GM19238 (cell line): ENCODE data around the gene CRYBB3.
"Not testable (repeated sequence)": the region's sequence is repeated elsewhere in the genome, so short reads cannot be mapped to it uniquely, and the experiment has no call there.

Source experiments
- DNase-seq: peaks from one replicate; pipeline ENCODE4 v3.0.0; 2011; ENCODE audit warnings: low spot score; ENCODE audit not compliant: insufficient read length

The CRYBB3 gene

DNA sequence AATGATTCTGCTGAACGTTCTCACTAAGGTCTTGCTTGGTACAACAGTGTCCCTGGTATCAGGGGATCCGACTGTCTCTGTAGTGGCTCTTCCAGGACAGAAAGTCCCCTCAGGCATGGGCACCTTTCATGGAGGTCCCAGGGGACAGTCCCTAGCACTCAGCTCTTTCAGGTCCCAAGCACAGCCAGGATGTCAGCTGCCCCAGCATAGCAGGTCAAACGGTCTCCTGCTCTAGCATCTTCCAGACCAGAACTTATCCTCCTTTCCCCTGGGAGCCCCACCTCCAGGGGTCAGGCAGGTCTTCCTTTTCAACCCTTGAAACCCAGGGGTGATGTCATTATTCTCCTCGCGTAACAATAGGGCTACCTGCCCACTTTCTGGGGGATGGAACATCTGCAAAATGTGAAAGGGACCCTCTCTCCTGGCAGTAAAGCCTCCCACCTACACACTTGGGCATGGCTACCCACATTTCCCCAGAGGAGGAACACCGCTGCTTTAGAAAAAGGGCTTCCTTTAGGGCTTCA, 24.7 kb upstream of the CRYBB3 start:
- DNase-seq: no peak

DNA sequence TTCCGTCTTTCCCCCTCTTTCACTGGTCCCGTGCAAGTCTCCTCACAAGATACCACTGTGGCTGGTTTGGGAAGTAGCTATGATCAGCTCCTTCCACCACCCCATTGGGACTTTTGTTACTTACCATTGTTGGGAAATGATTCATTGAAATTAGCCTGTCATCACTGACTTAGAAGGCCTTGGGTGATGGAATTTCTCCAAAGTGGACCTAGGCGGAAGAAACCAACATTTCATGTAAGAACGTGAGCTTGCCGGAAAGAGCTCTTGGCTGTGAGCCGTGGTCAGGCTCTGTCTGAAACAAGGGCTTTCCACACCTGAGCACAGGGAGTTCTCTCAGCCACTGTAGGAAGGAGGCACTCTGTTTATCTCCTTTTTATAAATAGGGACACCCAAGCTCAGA, 23.5 kb upstream of the CRYBB3 start:
- DNase-seq: no peak

DNA sequence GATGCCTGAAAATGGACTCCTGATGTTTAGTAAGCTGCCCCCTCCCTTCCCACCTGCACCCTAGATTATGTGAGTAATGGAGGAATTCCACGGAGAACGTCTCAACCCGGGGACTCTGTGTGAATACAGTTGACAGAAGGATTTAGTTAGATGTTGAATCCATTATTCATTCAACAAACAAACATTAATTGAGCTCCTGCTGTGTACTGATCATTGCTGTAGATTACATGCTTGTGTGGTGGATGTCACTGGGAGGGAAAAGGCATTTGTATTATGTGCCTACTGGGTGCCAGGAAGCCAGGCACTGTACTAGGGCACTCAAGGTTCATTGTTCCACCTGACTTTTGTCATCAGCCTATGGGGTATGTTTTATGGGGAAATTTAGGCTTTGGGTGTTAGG, 22.9 kb upstream of the CRYBB3 start:
- DNase-seq: no peak

DNA sequence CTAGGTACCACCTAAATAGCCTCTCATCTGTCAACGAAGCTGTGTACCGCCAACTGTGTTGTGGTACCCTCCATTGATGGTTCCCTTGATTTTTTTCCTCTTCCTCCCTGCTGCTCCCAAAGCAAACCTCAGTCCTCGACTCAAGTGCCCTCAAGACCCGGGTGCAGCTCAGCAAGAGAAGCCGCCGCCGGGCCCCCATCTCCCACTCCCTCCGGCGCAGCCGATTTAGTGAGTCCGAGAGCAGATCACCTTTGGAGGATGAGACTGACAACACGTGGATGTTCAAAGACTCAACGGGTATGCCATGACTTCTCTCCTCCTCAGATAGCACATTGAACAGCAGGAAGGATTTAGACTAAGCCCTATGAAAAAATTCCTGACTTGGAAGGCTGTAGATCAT, 22.4 kb upstream of the CRYBB3 start:
- DNase-seq: no peak

DNA sequence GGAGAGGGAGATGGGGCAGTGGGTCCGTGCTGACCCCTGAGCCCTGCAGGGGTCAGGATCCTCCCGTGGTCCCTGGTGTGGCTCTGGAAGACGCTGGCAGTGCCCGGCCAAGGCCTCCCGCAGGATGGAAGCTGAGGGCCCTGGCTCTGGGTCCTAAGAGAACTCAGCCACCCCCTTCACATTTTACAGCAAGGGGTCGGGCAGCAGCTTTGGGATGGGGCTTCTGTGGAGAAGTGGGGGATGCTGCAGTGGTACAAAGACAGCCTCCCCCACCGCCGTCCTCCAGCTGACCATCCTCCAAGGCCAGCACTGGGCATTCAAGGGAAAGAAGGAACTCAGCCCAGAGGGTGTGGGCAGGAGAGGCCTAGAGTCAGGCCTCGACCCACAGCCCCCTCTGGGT, 21.8 kb upstream of the CRYBB3 start:
- no peak for DNase-seq

DNA sequence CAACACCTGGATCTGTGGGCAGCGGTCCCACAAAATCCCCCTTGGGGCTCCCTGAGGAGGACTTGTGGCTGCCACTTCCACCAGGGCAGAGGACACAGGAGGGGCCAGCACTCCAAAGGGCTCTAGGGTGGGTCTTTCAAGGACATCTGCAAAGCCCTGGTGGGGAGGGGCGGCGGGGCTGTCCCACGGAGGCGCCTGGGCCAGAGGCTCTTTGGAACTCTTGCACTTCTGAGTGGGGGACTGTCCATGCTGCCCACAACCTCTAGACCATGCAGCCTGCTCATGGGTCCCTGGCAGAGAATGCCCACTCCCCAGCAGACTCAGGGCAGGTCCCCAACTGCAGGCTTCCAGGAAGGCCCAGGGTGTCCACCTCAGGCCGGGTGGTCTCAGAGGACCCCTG, 21.3 kb upstream of the CRYBB3 start:
- DNase-seq: not testable (repeated sequence)

DNA sequence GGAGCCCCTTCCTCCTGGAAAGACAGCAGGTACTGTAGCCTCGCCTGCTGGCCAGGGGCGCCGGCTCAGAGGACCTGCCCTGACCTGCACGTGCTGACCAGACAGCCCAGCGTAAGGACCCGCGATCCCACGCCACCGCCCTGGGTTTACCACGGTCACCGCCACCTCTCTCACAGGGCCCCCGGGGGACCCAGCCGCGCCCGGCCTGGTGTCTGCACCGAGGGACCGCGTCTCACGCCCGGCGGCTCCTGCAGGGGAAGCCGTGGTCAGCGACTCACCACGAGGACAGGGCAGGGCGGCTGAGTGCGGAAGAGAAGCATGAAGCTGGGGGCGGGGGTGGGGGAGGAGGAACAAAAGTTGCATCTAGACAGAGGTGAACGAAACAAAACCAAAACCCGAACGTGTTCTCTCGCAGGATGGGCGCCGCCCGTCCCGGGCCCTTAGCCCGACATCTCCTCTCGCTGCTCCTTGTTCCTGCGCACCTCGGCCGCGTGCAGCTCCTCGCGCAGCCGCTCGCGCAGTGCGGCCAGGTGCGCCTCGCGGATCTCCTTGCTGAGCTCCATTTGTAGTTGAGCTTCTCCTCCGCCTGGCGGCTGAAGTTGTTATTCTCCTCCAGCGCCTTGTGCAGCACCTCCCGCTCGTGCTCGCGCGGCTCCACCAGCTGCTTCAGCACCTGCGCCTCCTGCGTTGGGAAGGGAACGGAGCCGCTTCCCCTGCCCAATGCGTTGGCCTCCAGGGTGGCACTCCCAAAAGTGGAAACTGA, 20.6 kb upstream of the CRYBB3 start:
- not testable (repeated sequence) for DNase-seq

DNA sequence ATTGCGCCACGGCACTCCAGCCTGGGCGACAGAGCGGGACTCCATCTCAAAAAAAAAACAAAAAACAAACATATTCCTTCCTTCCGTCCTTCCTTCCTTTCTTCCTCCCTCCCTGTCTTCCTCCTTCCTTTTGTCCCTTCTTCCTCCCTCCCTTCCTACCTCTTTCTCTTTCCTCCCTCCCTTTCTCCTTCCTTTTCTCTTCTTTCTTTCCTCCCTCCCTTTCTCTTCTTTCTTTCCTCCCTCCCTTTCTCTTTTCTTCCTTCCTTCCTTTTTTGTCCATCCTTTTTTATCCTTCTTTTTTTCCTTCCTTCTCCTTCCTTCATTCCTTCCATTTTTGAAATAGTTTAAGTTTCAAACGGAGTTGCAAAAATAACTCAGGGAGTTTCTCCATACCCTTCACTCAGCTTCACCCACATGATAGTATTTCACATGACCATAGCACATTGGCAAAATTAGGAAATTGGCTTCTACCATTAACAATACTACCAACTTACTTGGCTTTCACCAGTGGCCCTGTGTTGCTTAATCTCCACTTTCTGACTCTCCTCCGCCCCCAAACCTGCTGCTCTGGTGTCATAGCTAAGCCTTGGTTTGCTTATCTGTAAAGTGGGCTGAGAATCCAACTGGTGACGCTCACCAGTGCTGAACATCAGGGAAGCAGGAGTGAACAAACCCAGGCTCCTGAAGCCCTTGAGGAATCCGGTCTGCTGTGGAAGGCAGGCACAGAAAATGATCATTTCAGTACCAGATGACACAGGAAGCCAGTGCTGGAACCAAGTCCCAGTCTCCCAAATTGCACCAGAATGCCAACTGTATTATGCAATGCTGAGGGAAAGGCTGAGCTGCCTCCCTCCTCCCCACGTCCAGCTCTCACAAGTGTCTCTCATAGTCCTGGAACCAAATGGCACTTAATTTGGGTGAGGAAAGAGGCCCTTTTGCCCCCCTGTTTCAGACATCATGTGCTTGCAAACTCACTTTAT, 17.2 kb upstream of the CRYBB3 start:
- no peak for DNase-seq

DNA sequence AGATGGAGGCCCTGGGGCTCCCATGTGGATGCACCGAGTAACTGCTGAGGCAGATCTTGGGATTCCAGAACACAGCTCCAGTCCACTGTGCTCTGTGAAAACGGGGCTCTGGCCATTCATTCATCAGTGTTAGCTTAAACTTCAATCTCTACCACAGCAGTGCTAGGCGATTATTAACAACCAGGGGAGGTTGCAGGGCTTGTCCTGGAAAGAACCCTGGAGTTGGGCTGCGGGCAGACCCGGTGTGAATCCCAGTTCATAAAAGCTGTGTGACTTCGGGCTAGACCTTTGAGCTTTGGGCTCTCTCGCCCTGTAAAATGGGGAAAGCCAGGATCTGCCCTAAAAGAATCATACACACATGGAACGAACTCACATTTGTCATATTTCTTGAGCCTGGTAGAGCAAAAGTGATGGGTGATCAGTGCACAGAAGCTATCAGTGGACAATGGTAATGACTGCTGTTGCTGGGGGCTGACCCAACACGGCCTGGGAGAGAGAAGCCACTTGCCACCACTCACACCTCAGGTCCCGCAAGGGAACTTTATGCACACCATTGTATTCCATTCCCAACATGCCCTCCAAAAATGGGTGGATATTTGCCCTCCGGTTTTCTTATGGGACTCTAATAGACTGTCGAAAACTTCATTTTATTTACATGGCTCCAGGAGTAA, 15.6 kb upstream of the CRYBB3 start:
- DNase-seq: no peak

DNA sequence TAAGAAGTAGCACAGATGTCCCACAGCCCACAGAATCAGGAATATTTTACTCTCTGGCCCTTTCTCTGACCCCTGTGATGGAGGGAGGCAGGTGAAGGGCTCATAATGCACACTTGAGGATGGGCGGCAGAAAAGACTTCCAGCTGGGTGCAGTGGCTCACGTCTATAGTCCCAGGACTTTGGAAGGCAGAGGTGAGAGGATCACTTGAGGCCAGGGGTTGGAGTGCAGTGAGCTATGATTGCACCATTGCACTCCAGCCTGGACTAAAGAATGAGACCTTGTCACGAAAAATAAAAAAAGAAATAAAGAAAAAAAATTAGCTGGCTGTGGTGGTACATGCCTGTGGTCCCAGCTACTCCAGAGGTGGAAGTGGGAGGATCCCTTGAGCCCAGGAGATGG, 13.5 kb upstream of the CRYBB3 start:
- DNase-seq: no peak

DNA sequence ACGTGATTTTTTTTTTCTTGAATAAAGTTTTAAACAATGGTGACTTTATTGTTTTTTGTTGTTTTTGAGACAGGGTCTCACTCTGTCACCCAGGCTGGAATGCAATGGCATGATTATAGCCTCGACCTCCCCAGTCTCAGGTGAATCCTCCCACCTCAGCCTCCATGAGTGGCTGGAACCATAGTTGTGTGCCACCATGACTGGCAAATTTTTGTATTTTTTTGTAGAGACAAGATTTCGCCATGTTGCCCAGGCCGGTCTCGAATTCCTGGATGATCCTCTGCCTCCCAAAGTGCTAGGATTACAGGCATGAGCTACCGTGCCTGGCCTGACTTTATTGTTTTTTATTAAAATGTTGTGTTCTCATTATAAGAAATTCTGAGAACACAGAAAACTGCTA, 12.2 kb upstream of the CRYBB3 start:
- no peak for DNase-seq

DNA sequence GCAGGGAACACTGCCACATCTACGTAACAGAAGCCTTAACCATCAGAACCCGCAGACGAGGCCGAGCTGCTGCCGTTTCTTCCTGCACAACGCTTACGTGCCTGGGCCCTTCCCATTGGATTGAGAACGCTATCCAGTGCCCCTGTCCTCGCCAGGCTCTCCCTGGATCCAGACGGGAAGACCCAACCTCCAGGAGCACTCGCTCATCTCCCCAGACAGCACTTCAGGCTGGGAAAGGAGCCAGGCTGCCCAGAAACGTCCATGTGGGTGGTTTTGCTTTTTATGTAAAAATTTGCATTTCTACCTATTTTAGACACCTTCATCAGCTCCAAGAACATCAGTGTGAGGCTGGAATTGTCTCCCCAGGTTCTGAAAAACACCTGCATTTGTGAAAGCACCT, 7.3 kb upstream of the CRYBB3 start:
- DNase-seq: no peak

DNA sequence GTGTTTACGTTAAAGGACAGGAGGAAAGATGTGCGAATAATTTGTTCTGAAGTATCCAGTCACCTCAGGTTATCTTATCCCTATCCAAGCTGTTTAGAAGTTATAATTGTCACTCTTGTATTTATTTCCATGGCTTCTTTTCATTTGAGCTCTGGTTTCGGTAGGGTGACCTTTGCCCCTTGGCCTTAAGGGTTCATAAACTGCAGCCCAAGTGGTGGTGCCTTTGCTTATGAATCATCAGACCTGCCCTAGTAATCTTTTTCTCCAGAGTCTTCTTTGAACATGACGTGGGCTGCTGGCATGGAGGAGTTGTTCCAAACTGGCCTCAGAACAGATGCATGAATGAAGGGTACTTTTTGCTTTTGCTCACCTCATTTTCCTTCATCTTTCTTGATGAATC, 6.5 kb upstream of the CRYBB3 start:
- DNase-seq: no peak

DNA sequence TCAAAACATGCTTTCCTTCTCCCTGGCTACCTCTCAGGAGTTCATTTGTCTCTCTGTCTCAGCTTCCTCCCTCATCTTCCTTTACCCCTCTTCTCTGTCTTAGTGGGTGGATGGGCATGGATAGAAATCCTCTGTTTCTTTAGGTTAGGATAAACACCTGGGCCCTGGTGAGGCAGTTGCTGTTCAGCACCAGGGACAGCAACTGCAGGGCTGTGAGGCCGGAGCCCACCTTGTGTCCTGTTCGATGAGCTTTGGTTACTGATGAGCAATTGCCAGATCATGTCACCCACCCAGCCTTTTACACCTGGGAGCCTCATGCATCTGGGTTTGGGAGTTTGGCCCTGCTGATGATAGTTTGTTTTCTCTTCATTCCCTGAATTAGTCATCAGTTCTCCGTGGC, 6.1 kb upstream of the CRYBB3 start:
- DNase-seq: no peak

DNA sequence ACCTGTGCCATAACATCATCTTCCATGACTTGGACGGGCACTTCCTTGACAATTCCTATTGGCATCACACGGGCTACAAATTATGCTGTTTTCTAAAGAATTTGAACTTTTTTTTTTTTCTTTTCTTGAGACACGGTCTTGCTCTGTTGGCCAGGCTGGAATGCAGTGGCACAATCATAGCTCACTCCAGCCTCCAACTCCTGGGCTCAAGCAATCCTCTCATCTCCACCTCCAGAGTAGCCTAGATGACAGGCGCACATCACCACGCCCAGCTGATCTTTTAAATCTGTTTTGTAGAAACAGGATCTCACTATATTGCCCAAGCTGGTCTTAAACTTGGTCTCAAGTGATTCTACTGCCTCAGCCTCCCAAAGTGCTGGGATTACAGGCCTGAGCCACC, 3.3 kb upstream of the CRYBB3 start:
- DNase-seq: no peak

DNA sequence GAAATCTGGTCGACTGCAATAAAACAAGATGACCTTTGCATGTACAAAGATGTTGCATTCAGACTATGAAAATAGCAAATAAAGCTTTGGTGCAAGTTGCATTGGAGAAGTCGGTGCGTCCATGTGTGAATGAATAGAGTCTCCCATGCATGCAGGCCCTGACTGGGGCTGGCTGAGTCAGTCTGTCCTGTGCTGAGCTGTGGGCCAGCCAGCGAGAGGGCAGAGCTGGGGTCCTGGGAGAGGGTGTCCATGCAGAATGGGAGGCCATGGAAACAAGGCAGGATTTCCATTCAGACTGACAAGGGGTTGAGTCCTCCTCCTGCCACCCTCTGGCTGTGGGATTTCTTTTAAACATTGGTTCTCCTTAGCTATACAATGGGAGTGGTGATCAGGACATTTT, 2.3 kb upstream of the CRYBB3 start:
- DNase-seq: no peak

DNA sequence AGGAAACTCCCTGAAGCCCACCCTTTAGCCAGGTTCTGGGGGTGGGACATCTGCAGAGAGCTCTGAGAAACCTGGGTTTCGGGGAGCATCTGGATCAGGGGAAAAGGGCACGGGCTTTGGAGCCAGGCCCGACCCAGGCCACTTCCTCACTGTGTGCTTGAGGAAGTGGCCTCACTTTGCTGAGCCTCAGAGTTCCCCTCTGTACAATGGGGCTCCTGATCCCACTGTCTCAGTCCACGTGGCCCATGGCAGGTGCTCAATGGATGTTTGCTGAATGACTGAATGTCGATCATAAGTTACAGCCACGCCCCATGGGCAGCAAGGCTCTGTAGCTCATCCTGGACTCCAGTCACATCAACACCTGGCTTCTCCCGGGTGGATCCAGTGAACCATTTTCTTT, 1.3 kb downstream of the CRYBB3 start:
- no peak for DNase-seq

DNA sequence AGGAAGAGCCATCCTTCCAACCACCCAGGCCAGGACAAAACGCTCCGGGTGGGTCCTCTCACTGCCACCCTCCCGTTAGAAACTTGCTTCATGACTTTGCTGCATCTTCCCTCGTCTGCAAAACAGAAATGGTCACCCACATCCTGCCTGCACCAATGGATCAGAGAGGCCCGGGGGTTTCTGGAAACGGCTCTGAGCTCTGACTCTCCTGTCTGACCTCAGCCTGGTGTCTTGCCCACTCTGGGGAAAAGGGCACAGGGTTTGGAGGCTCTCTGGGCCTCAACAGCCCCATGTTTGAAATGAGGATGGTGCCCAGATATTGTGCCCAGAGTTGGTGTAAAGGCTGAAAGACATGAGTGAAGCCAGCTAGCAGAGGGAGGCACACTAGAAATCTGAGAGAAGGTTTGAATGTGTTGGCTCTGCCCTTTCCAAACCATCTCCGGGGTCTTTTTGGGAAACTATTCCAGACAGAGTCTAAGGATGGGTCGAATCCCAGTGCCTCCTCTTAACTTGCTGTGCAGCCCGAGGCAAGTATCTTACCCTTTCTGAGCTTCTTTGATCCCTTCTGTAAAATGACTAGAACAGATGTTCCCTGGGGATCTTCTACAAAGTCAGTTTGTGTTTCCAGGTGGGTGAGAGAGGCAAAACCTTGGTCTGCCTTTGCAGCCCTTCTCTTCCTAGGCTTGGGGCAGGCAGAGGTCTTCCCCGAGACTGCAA, 2.1 kb downstream of the CRYBB3 start:
- DNase-seq: no peak

DNA sequence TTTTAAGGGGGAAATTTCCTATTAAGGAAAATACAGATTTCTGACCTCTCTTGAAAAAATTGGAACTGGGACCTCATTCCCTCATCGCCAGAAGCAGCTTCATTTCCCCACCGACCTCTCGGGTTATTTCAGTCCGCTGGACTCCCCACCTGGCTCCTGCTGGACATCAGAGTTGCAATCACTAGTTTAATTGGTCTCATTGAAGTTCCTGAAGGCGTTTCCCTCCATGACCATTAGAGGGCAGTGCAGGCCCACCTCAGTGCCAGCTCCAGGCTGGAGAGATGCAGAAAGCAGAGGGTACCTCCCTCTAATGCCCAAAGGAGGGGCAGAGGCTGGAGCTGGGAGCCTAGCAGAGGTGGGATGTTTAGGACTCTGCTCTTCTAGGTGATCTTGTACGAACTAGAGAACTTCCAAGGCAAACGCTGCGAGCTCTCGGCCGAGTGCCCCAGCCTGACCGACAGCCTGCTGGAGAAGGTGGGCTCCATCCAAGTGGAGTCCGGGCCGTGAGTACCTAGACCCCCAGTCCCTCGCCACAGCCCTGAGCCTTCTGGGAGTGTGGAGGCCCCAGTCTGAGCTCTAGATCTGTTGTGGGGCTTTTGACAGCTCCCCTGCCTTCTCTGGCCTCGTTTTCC, 2.7 kb downstream of the CRYBB3 start:
- peak; percentile 60 for DNase-seq

DNA sequence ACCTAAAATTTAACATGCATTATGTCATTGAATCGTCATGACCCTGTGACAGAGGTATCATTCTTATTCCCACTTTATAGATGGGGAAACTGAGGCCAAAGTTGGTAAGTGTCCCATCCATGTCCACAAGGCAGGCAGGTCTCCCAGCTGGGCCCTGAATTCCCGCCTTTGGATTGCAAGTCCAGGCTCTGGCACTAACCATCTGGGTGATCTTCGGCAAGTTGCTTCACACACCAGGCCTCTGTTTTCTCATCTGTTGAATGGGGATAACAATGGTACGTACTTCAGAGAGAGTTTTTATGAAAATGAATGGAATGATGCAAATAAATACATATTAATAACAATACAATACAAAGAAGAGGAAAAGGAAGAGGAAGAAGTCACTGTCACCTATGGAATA, 3.4 kb downstream of the CRYBB3 start:
- DNase-seq: no peak

DNA sequence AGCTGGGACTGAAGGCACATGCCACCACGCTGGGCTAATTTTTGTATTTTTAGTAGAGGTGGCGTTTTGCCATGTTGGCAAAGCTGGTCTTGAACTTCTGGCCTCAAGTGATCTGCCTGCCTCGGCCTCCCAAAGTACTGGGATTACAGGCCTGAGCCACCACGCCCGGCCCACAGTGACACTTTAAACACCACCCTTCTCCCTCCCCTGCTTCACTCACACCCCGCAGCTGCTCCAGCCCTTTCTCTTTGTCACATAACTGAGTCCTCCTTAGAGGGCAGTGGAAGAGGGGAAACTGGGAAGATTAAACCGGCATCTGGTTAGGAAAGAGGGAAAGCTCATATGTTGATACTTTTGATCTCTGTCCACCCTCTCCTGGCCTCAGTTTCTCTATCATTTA, 4.9 kb downstream of the CRYBB3 start:
- not testable (repeated sequence) for DNase-seq
